Activated naive CD4-positive, alpha-beta T cell (primary cell): Measurements from ENCODE around the gene PDE6H.

ENCODE experiments used
- DNase-seq, 4 experiments: peaks; one replicate each; lab custom pipeline; 2025; lab: John Stamatoyannopoulos, UW

PDE6H gene

GRCh38 chr12:14972816-14973215 lies at the start of gene PDE6H:
Gene PDE6H (plus strand): TSS chr12:14973042. CDS start chr12:14978013, 4,971 bp downstream.
- DNase-seq = no peak

GRCh38 chr12:14923944-14924343 lies 48.9 kb upstream of the PDE6H start:
- DNase-seq = no peak

GRCh38 chr12:14924541-14924940 lies 48.3 kb upstream of the PDE6H start:
- no peak for DNase-seq

- no peak for DNase-seq
Measured at GRCh38 chr12:14927267-14927666, 45.6 kb upstream of the PDE6H start.

- DNase-seq = no peak
Measured at GRCh38 chr12:14928931-14929330, 43.9 kb upstream of the PDE6H start.

GRCh38 chr12:14930299-14930698 lies 42.5 kb upstream of the PDE6H start:
- no peak for DNase-seq

GRCh38 chr12:14931359-14931758 lies 41.5 kb upstream of the PDE6H start:
- DNase-seq = no peak

GRCh38 chr12:14931791-14932560 lies 40.9 kb upstream of the PDE6H start:
- DNase-seq = no peak

- no peak for DNase-seq
Measured at GRCh38 chr12:14934511-14934910, 38.3 kb upstream of the PDE6H start.

- DNase-seq = no peak
Measured at GRCh38 chr12:14935031-14935430, 37.8 kb upstream of the PDE6H start.

- no peak for DNase-seq
Measured at GRCh38 chr12:14936224-14936861, 36.5 kb upstream of the PDE6H start.

GRCh38 chr12:14937014-14937413 lies 35.8 kb upstream of the PDE6H start:
- DNase-seq = no peak

GRCh38 chr12:14937689-14938088 lies 35.2 kb upstream of the PDE6H start:
- no peak for DNase-seq

- no peak for DNase-seq
Measured at GRCh38 chr12:14938301-14938700, 34.5 kb upstream of the PDE6H start, which contains the start of gene ERP27. Gene ERP27 (minus strand): TSS chr12:14938537. CDS start chr12:14938508, 29 bp downstream.

- DNase-seq = no peak
Measured at GRCh38 chr12:14941369-14941768, 31.5 kb upstream of the PDE6H start.

- no peak for DNase-seq
Measured at GRCh38 chr12:14942196-14942931, 30.5 kb upstream of the PDE6H start.

GRCh38 chr12:14946162-14946561 lies 26.7 kb upstream of the PDE6H start:
- no peak for DNase-seq

GRCh38 chr12:14946861-14947260 lies 26.0 kb upstream of the PDE6H start:
- no peak for DNase-seq

- DNase-seq = no peak
Measured at GRCh38 chr12:14948672-14949071, 24.2 kb upstream of the PDE6H start.

GRCh38 chr12:14949631-14950030 lies 23.2 kb upstream of the PDE6H start:
- no peak for DNase-seq

- no peak for DNase-seq
Measured at GRCh38 chr12:14950421-14950820, 22.4 kb upstream of the PDE6H start.

- no peak for DNase-seq
Measured at GRCh38 chr12:14950982-14951746, 21.7 kb upstream of the PDE6H start.
